H1 (cell line): ENCODE measurements around the gene PARP4. TPM values are rescaled to one million over a fixed set of nuclear protein-coding genes. Genes with fewer than 3 reads are reported as not detected.

Experiments
- CTCF ChIA-PET: fragments of 300-600 bp; sonication (Branson Sonifier 250); formaldehyde crosslinking; loops from one replicate; lab custom pipeline; 2021; ENCODE audit not compliant: partially characterized antibody; lab: Charles Lee
- POLR2A ChIA-PET: fragments of 300-600 bp; sonication (Branson Sonifier 250); formaldehyde crosslinking; loops from one replicate; lab custom pipeline; 2021; ENCODE audit warnings: inconsistent platforms; ENCODE audit not compliant: partially characterized antibody; lab: Charles Lee
- DNase-seq, 2 experiments: peaks; one replicate each; pipeline versions ENCODE4 v3.0.0 to v3.0.0-alpha.2; 2010 to 2022; ENCODE audit warnings: low spot score in 2 of 2, low read depth in 1 of 2, mixed read lengths in 1 of 2
- FAIRE-seq: peaks from 2 replicates; lab custom pipeline; 2011; peaks lifted over from hg19 to GRCh38; lab: Jason Lieb, UNC
- H2AFZ ChIP-seq: 2 replicates; pipeline ENCODE4 v1.8.1; 2012; ENCODE audit warnings: low read length, inconsistent platforms
- H2AK5ac ChIP-seq: 2 replicates; pipeline ENCODE4 v1.6.1; 2013; ENCODE audit warnings: low read depth, low read length
- H2BK120ac ChIP-seq: replicated peaks from 2 replicates; pipeline ENCODE3; 2013; ENCODE audit warnings: low read depth, low read length, inconsistent platforms
- H2BK12ac ChIP-seq: 2 replicates; pipeline ENCODE4 v1.6.1; 2013; ENCODE audit warnings: low read depth, low read length
- H2BK15ac ChIP-seq: 2 replicates; pipeline ENCODE4 v1.6.1; 2013; ENCODE audit warnings: low read length
- H2BK20ac ChIP-seq: 2 replicates; pipeline ENCODE4 v1.6.1; 2013; ENCODE audit warnings: low read length
- H2BK5ac ChIP-seq: 2 replicates; pipeline ENCODE4 v1.6.1; 2013; ENCODE audit warnings: low read depth, low read length
- H3K14ac ChIP-seq: 2 replicates; pipeline ENCODE4 v1.6.1; 2013; ENCODE audit warnings: inconsistent platforms; ENCODE audit not compliant: insufficient read length
- H3K18ac ChIP-seq: 2 replicates; pipeline ENCODE4 v1.6.1; 2013; ENCODE audit warnings: low read length; ENCODE audit errors: extremely low read depth
- H3K23ac ChIP-seq: 2 replicates; pipeline ENCODE4 v1.6.1; 2013; ENCODE audit warnings: inconsistent platforms; ENCODE audit not compliant: insufficient read length
- H3K23me2 ChIP-seq: 2 replicates; pipeline ENCODE4 v1.6.1; 2013; ENCODE audit warnings: low read depth, low read length
- H3K27ac ChIP-seq: 2 replicates; pipeline ENCODE4 v1.6.1; 2011; ENCODE audit warnings: low read depth, low read length, inconsistent platforms
- H3K27me3 ChIP-seq, 4 experiments: replicated peaks in 1 of 4; 1 replicate in 1 of 4; 2 replicates in 3 of 4; pipeline versions ENCODE4 v1.6.1 to v1.8.1; 2011 to 2013; ENCODE audit warnings: low read length in 3 of 4, mild to moderate bottlenecking in 3 of 4, inconsistent platforms in 2 of 4, mixed read lengths in 2 of 4, moderate library complexity in 1 of 4; ENCODE audit not compliant: control insufficient read depth in 3 of 4, insufficient read depth in 3 of 4; ENCODE audit errors: extremely low read depth in 1 of 4
- H3K36me3 ChIP-seq, 4 experiments: 2 replicates each; pipeline versions ENCODE4 v1.6.1 to v1.8.1; 2011 to 2013; ENCODE audit warnings: mild to moderate bottlenecking in 4 of 4, low read length in 3 of 4, moderate library complexity in 2 of 4, control low read depth in 1 of 4, inconsistent platforms in 1 of 4; ENCODE audit not compliant: insufficient read depth in 4 of 4, control insufficient read depth in 2 of 4
- H3K4ac ChIP-seq: replicated peaks from 2 replicates; pipeline ENCODE3; 2013; ENCODE audit warnings: low read length, low read depth, mixed read lengths, inconsistent platforms; ENCODE audit not compliant: insufficient read length
- H3K4me1 ChIP-seq, 4 experiments: replicated peaks in 1 of 4; 1 replicate in 1 of 4; 2 replicates in 3 of 4; pipeline versions ENCODE4 v1.6.1 to v1.8.1; 2011 to 2013; ENCODE audit warnings: low read length in 3 of 4, inconsistent platforms in 2 of 4, mixed read lengths in 1 of 4; ENCODE audit not compliant: insufficient read depth in 4 of 4, control insufficient read depth in 3 of 4
- H3K4me2 ChIP-seq, 2 experiments: 2 replicates each; pipeline versions ENCODE4 v1.6.1 to v1.8.1; 2011 to 2013; ENCODE audit warnings: low read depth in 2 of 2, low read length in 2 of 2, control low read depth in 1 of 2, inconsistent platforms in 1 of 2, mild to moderate bottlenecking in 1 of 2; ENCODE audit not compliant: insufficient read depth in 1 of 2
- H3K4me3 ChIP-seq, 4 experiments: fragments of 200-600, 300-600 bp in 1 of 4; sonication (generic), shearing (Covaris generic), sonication (Bioruptor Twin) in 1 of 4; 2 replicates each; pipeline versions ENCODE4 v1.5.1 to v1.8.1; 2011 to 2016; ENCODE audit warnings: low read length in 4 of 4, low read depth in 3 of 4, control low read depth in 2 of 4, inconsistent platforms in 2 of 4, mild to moderate bottlenecking in 2 of 4, mixed read lengths in 1 of 4, moderate library complexity in 1 of 4; ENCODE audit not compliant: insufficient read depth in 2 of 4; ENCODE audit errors: extremely low read depth in 1 of 4
- H3K56ac ChIP-seq: replicated peaks from 2 replicates; pipeline ENCODE3; 2013; ENCODE audit warnings: low read depth, mild to moderate bottlenecking, mixed read lengths, low read length, inconsistent platforms; ENCODE audit not compliant: insufficient read length
- H3K79me1 ChIP-seq: 2 replicates; pipeline ENCODE4 v1.6.1; 2013; ENCODE audit warnings: low read depth, low read length, control low read depth
- H3K79me2 ChIP-seq, 2 experiments: 2 replicates each; pipeline versions ENCODE4 v1.6.1 to v1.8.1; 2012 to 2013; ENCODE audit warnings: low read length in 2 of 2, mild to moderate bottlenecking in 2 of 2, inconsistent platforms in 1 of 2; ENCODE audit not compliant: insufficient read depth in 2 of 2, control insufficient read depth in 1 of 2
- H3K9ac ChIP-seq, 4 experiments: replicated peaks in 1 of 4; 1 replicate in 1 of 4; 2 replicates in 3 of 4; pipeline versions ENCODE4 v1.6.1 to v1.8.1; 2011 to 2013; ENCODE audit warnings: low read depth in 3 of 4, low read length in 3 of 4, control low read depth in 2 of 4, mild to moderate bottlenecking in 2 of 4, moderate library complexity in 2 of 4, inconsistent platforms in 1 of 4; ENCODE audit errors: extremely low read depth in 1 of 4
- H3K9me3 ChIP-seq, 2 experiments: 2 replicates each; pipeline versions ENCODE4 v1.6.1 to v1.8.1; 2012 to 2013; ENCODE audit warnings: mild to moderate bottlenecking in 2 of 2, moderate library complexity in 2 of 2, control low read depth in 1 of 2, inconsistent platforms in 1 of 2, low read depth in 1 of 2, low read length in 1 of 2, mixed read lengths in 1 of 2; ENCODE audit not compliant: insufficient read depth in 2 of 2
- H4K20me1 ChIP-seq, 2 experiments: replicated peaks in 1 of 2; 2 replicates each; pipeline versions ENCODE3 to v1.8.1; 2011 to 2013; ENCODE audit warnings: inconsistent platforms in 2 of 2, low read length in 2 of 2, mild to moderate bottlenecking in 1 of 2; ENCODE audit not compliant: insufficient read depth in 2 of 2, control insufficient read depth in 1 of 2
- H4K5ac ChIP-seq: 2 replicates; pipeline ENCODE4 v1.6.1; 2013; ENCODE audit warnings: low read length, low read depth, mixed read lengths, inconsistent platforms; ENCODE audit not compliant: insufficient read length
- H4K8ac ChIP-seq: 2 replicates; pipeline ENCODE4 v1.8.0; 2013; ENCODE audit warnings: mild to moderate bottlenecking, moderate library complexity, low read length, inconsistent platforms; ENCODE audit not compliant: insufficient read depth; ENCODE audit errors: extremely low read depth
- H4K91ac ChIP-seq: replicated peaks from 2 replicates; pipeline ENCODE3; 2013; ENCODE audit warnings: low read length, mixed read lengths, inconsistent platforms; ENCODE audit not compliant: insufficient read length
- CTCF ChIP-seq, 3 experiments: IDR thresholded peaks; 1 replicate in 2 of 3; 2 replicates in 1 of 3; pipeline versions ENCODE4 v1.5.1 to v1.6.1; 2011; ENCODE audit warnings: low read length in 3 of 3, mild to moderate bottlenecking in 3 of 3, inconsistent platforms in 2 of 3, low read depth in 1 of 3, moderate library complexity in 1 of 3; ENCODE audit not compliant: insufficient read depth in 1 of 3; ENCODE audit errors: control extremely low read depth in 1 of 3
- GTF2F1 ChIP-seq: IDR thresholded peaks from 2 replicates; pipeline ENCODE4 v1.6.1; 2012; ENCODE audit warnings: low read depth, low read length, improper control_type of control experiment, borderline replicate concordance
- KDM5A ChIP-seq: fragments of 200-600 bp; IDR thresholded peaks from 2 replicates; pipeline ENCODE4 v1.7.1; 2012; ENCODE audit warnings: mild to moderate bottlenecking, low read length, inconsistent platforms, mixed read lengths
- RFX5 ChIP-seq: IDR thresholded peaks from 2 replicates; pipeline ENCODE4 v1.6.1; 2011; ENCODE audit warnings: low read depth, low read length, improper control_type of control experiment, borderline replicate concordance
- RXRA ChIP-seq: IDR thresholded peaks from 2 replicates; pipeline ENCODE4 v1.6.1; 2011; ENCODE audit warnings: low read depth, mild to moderate bottlenecking, low read length, moderate library complexity; ENCODE audit not compliant: insufficient read depth
- SIN3A ChIP-seq, 2 experiments: IDR thresholded peaks in 1 of 2; conservative IDR thresholded peaks in 1 of 2; 2 replicates each; pipeline ENCODE4 v1.6.1; 2011 to 2012; ENCODE audit warnings: low read length in 2 of 2, improper control_type of control experiment in 1 of 2, low read depth in 1 of 2, mild to moderate bottlenecking in 1 of 2
- SP4 ChIP-seq: IDR thresholded peaks from 2 replicates; pipeline ENCODE4 v1.6.1; 2012; ENCODE audit warnings: low read length, inconsistent platforms
- SRF ChIP-seq: IDR thresholded peaks from 2 replicates; pipeline ENCODE4 v1.6.1; 2011; ENCODE audit warnings: mild to moderate bottlenecking, low read depth, low read length, moderate library complexity
- TCF12 ChIP-seq: IDR thresholded peaks from 2 replicates; pipeline ENCODE4 v1.6.1; 2011; ENCODE audit warnings: low read depth, mild to moderate bottlenecking, low read length
- whole genome bisulfite sequencing, 2 experiments: shearing (Covaris generic) in 1 of 2; methylation state at CpG; one replicate each; pipeline versions ENCODE4 v1.1.6 to v1.1.7; 2013 to 2015; ENCODE audit warnings: low lambda C conversion rate in 2 of 2, mixed read lengths in 2 of 2, inconsistent platforms in 1 of 2, low coverage in 1 of 2, missing lambda C conversion rate in 1 of 2; ENCODE audit not compliant: insufficient replicate concordance in 2 of 2, insufficient coverage in 1 of 2, insufficient read length in 1 of 2; ENCODE audit errors: extremely low coverage in 1 of 2, missing lambda C conversion rate in 1 of 2; 5-methylcytosine and 5-hydroxymethylcytosine counted together
- polyA plus RNA-seq, 7 experiments: library from polyadenylated mRNA; depleted of rRNA in 3 of 7; stranded (reverse) in 5 of 7; unstranded in 2 of 7; fragments of >200 nt in 5 of 7; fragments of 200-250 nt in 2 of 7; gene quantifications; 1 replicate in 5 of 7; 2 replicates in 1 of 7; 4 replicates in 1 of 7; pipeline versions ENCODE4 v1.2.1 to v1.2.3, GENCODE V29; 2011 to 2013; ENCODE audit warnings: missing spikeins in 2 of 7, mixed read lengths in 2 of 7
- total RNA-seq: library from RNA; stranded (reverse); fragmentation: NEBNext Ultra II Directional; extraction: Animal tissue kit (Norgen Biotek cat#: 25700); gene quantifications from 2 replicates; pipeline ENCODE4 v1.2.1, GENCODE V29; 2021

PARP4 gene
- total and polyA plus RNA-seq, 2 of the 8 experiments (the other 6 are each of a cell fraction or from before 2014, with no cell fraction given), result 22.2 to 40.3 TPM

GRCh38 chr13:24502533-24503378 lies 9.8 kb downstream of the PARP4 start:
- Histone ChIP-seq H3K23me2 (no peaks in the 10 kb centered on the region), H3K9ac (no peak overlapping the region), H3K14ac (no peak overlapping the region), H3K4ac (no peak overlapping the region), H3K56ac (no peak overlapping the region), H2AFZ (no peak overlapping the region), H2AK5ac (no peak overlapping the region), H3K4me2 (no peak overlapping the region), H3K79me2 (no peaks in the 10 kb centered on the region), H2BK5ac (no peak overlapping the region; the same call in 1 of the 2 replicates), H3K4me3 (no peak overlapping the region), H3K9me3 (no peaks in the 10 kb centered on the region; a peak in 1 of 4 replicates), H4K20me1 (no peaks in the 10 kb centered on the region), H3K27ac (no peak overlapping the region), H3K23ac (no peak overlapping the region), H2BK12ac (no peak overlapping the region), H2BK15ac (no peak overlapping the region), H4K91ac (no peak overlapping the region), H3K18ac (no peak overlapping the region), H3K27me3 (no peaks in the 10 kb centered on the region), H2BK20ac (no peak overlapping the region), H2BK120ac (no peak overlapping the region), H3K4me1 (no peaks in the 10 kb centered on the region; a peak in 1 of 7 replicates), H3K36me3 (peaks cover 0 to 11% (median 3%) of the 10 kb centered on the region in 4 experiments; a peak in 4 of 8 replicates), H4K5ac (no peak overlapping the region), H4K8ac (no peak overlapping the region), H3K79me1 (peaks cover 4% of the 10 kb centered on the region; the same call in 1 of the 2 replicates)
- POLR2A ChIA-PET, result interaction anchor here (1.2 kb wide), 1 partner anchor 10 kb away, joined by 4 read pairs; the partner anchor contains the start of gene PARP4
- CTCF ChIA-PET, result interaction anchor here (0.8 to 1.5 kb wide), 3 partner anchors 10 to 192 kb away, joined by 3 to 4 read pairs (median 3); no protein-coding TSS in a partner anchor
- no peak for FAIRE-seq
- DNase-seq, result no peak
- WGBS, 2 experiments, result 88% methylated on average over 8 of the region's 8 CpGs; no CpG with 5 or more reads in 1 of the 2 experiments
- TF ChIP-seq SRF (no peak), RXRA (no peak), CTCF (IDR thresholded peaks at IDR 0.05; ENCODE audit: control extremely low read depth in 1 of 3, insufficient read depth in 1 of 3, low read depth in 1 of 3, low read length in 3 of 3) (no peak), SIN3A (conservative IDR thresholded peaks at IDR 0.05 in 1 of 2, IDR thresholded peaks at IDR 0.05 in 1 of 2; ENCODE audit: low read depth in 1 of 2, low read length in 2 of 2) (no peak), SP4 (no peak), RFX5 (no peak), KDM5A (no peak), TCF12 (no peak), GTF2F1 (no peak)
